ENCODE data around the gene LRMDA.

LRMDA gene

DNA sequence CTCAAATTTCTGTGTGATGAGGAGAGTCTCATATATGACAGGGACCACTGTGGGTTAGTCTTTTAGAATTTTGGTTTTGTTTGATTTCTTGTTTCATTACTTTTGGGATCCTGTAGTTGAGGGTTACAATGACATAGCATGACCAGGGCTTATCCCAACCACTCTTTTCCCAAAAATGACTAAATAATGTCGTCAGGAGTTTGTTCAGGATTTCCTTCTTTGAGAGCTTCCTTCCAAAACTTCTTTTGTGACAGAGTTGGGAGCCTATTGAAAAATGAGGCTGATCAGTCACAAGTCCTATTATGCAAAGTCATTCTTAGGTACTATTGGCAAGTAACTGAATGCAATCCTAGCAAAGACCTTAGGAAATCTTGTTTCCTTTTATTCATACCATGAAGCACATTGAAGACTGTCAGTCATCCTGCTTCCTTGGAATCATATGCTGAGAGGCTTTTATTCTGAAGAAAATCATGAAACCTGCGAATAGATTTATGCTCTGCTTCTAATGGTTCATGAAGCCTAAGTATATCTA, 498.3 kb downstream of the LRMDA start:
- H3K4me3 ChIP-seq (ENCODE audit: low read depth, low read length): no peak overlapping the region
- TF ChIP-seq, protein P1, sequence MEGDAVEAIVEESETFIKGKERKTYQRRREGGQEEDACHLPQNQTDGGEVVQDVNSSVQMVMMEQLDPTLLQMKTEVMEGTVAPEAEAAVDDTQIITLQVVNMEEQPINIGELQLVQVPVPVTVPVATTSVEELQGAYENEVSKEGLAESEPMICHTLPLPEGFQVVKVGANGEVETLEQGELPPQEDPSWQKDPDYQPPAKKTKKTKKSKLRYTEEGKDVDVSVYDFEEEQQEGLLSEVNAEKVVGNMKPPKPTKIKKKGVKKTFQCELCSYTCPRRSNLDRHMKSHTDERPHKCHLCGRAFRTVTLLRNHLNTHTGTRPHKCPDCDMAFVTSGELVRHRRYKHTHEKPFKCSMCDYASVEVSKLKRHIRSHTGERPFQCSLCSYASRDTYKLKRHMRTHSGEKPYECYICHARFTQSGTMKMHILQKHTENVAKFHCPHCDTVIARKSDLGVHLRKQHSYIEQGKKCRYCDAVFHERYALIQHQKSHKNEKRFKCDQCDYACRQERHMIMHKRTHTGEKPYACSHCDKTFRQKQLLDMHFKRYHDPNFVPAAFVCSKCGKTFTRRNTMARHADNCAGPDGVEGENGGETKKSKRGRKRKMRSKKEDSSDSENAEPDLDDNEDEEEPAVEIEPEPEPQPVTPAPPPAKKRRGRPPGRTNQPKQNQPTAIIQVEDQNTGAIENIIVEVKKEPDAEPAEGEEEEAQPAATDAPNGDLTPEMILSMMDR (IDR thresholded peaks at IDR 0.05; ENCODE audit: borderline replicate concordance, insufficient read depth, low read depth, low read length): no peak

DNA sequence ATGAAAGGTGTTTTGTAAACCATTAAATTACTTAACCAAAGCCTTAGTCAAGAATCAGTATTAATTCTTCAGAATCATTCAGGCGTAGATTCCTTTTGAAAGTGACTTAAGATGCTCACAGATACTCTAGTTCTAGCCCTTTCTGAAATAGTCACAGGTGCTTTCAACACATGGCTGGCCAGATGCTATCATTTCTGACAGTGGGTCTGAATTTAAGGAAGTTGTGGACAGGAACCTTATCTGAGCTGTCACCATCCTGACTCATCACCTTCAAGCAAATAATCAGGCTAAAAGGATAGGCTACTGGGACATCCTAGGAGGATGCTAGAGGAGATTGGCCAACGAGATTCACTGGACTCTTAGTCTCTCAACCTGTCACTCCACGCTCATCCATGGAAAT, 501.5 kb downstream of the LRMDA start:
- no peak overlapping the region for H3K4me3 ChIP-seq (ENCODE audit: low read depth, low read length)
- TF ChIP-seq, protein P1 (IDR thresholded peaks at IDR 0.05; ENCODE audit: borderline replicate concordance, insufficient read depth, low read depth, low read length): no peak

DNA sequence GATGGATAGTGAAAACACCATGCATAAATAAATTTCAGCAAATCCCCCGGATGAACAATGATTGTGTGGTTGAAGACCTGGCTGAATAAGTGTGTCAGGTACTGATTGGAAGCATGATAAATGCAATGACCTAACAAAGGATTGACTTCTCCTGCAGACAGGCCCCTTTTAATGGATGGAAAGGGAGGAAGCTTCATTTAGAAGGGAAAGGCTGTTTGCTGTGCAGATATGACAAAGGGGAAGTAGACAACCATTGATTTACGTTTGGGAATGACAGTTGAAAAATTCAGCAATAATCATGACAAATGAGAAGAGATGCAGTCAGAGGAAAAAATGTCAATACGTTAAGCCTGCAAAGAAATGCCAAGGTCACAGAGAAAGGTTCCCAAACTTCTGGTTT, 503.8 kb downstream of the LRMDA start:
- no peak overlapping the region for H3K4me3 ChIP-seq (ENCODE audit: low read depth, low read length)
- TF ChIP-seq, protein P1 (IDR thresholded peaks at IDR 0.05; ENCODE audit: borderline replicate concordance, insufficient read depth, low read depth, low read length): no peak

DNA sequence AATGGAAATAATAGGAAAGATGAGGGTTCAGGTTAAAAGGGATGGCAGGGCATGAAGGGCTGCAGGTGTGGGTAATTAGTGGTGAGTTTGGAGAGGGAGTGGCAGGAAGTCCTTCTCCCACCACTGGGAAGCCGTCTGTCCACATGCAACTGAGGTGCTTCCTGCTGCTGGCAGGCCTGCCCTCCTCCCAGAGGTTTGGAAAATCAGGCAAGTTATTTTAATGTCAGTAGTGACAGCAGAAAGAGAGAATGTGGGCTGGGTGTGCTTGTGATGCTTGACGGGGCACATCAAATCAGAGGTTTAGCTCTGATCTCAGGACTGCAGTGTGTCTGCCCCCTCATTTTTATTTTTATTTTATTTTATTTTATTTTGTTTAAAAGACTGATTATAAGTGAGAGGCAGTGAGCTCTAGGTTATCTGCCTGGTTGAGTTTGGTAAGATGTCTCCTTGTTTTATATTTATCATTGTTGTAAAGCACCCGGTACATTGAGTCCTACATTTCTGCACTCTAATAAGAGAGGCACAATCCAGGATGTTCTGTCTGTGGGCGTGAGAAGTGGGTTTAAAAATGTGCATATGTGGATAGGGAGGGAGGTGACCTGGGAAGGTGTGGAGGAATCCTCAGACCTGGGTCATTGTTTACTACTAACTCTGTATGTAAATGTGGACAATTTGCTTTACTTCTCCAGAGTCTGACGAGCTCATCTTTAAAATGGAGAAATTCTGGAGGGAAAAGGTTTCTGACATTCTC, 504.4 kb downstream of the LRMDA start:
- TF ChIP-seq, protein P1 (IDR thresholded peaks at IDR 0.05; ENCODE audit: borderline replicate concordance, insufficient read depth, low read depth, low read length): no peak
- H3K4me3 ChIP-seq (ENCODE audit: low read depth, low read length): no peak overlapping the region

DNA sequence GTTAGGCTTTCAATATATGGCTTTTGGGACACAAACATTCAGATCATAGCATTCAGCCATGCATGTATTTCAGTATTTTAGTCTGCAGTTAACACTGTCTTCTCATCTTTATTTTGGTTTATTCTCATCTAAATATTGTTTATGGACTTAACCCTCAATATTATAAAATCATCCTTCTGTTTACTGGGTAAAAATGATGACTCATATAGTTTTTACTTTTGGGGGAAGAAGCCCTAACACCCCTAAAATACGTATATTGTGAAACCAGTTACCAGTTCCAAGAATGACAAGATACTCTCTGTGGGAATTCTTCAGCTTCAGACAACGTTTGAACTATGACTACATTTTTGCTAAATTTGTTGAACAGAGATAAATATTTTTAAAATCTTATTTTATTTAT, 505.4 kb downstream of the LRMDA start:
- no peak overlapping the region for H3K4me3 ChIP-seq (ENCODE audit: low read depth, low read length)
- TF ChIP-seq, protein P1 (IDR thresholded peaks at IDR 0.05; ENCODE audit: borderline replicate concordance, insufficient read depth, low read depth, low read length): no peak

DNA sequence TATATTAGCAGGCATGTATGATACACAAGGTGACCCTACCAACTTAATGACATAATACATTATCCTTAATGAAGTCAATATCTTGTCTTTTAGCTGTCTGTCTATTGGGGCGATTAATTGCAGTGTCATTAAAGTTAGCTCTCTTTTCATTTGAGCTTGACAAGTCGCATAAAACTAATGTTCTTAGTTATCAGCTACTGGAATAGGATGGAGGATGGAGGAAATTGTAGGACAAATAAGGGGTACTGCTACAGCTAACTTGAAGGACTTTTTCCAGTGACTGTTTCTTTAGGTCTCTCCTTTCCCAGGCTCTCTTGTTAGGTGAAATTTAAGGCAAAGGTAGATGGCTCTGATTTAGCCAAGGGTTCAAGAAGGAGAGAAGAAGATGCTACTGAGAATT, 506.4 kb downstream of the LRMDA start:
- TF ChIP-seq, protein P1 (IDR thresholded peaks at IDR 0.05; ENCODE audit: borderline replicate concordance, insufficient read depth, low read depth, low read length): no peak
- no peak overlapping the region for H3K4me3 ChIP-seq (ENCODE audit: low read depth, low read length)
